GM13976 (cell line): Measurements from ENCODE around the gene KCNIP3.
"Not testable (repeated sequence)": the region's sequence is repeated elsewhere in the genome, so short reads cannot be mapped to it uniquely, and the experiment has no call there.

ENCODE experiments used
- DNase-seq: peaks from one replicate; pipeline ENCODE4 v3.0.0; 2012; ENCODE audit warnings: low spot score
- CTCF ChIP-seq: IDR thresholded peaks from 2 replicates; pipeline ENCODE4 v1.5.1; 2012; ENCODE audit warnings: borderline replicate concordance, mild to moderate bottlenecking; ENCODE audit not compliant: insufficient read depth; ENCODE audit errors: extremely low read depth, missing control alignments, control extremely low read depth
- in situ Hi-C: fragments of 300-500 bp; cut with MboI; formaldehyde crosslinking; loops from one replicate; pipeline ENCODE4 v1.12.0; 2022; ENCODE audit warnings: low sequenced_read_pairs, mixed read lengths, inconsistent platforms; ENCODE audit not compliant: unreplicated experiment

KCNIP3 gene

GRCh38 chr2:95353613-95354468, 56.7 kb downstream of the KCNIP3 start:
- TF ChIP-seq CTCF, result no peak
- in situ Hi-C loops, result no loop called here
- no peak for DNase-seq

- no peak for TF ChIP-seq CTCF
- in situ Hi-C loops, result no loop called here
- no peak for DNase-seq
These were observed 57.3 kb downstream of the KCNIP3 start for GRCh38 chr2:95354469-95354901.

GRCh38 chr2:95354925-95355324, 57.8 kb downstream of the KCNIP3 start:
- in situ Hi-C loops, result no loop called here
- DNase-seq, result no peak
- TF ChIP-seq CTCF, result no peak

GRCh38 chr2:95355486-95355885, 58.3 kb downstream of the KCNIP3 start:
- in situ Hi-C loops, DNase-seq: not testable (repeated sequence)

- in situ Hi-C loops, result no loop called here
- no peak for DNase-seq
- TF ChIP-seq CTCF, result no peak
These were observed 59.9 kb downstream of the KCNIP3 start for GRCh38 chr2:95356821-95357700.

GRCh38 chr2:95357717-95358280, 60.7 kb downstream of the KCNIP3 start:
- DNase-seq, result no peak
- in situ Hi-C loops, result no loop called here
- TF ChIP-seq CTCF, result no peak

GRCh38 chr2:95359031-95359430, 61.9 kb downstream of the KCNIP3 start:
- in situ Hi-C loops, result no loop called here
- TF ChIP-seq CTCF, result no peak
- no peak for DNase-seq
